Stomach (tissue), 4 donors: Measurements from ENCODE around the gene PGA3.

Experiments used
- CTCF ChIP-seq, 7 experiments: fragments of 450-650 bp in 4 of 7; fragments of 200-600 bp in 3 of 7; sonication (generic) in 3 of 7; IDR thresholded peaks; one replicate each; pipeline ENCODE4 v1.5.1; 2016 to 2019; ENCODE audit warnings: antibody characterized with exemption in 7 of 7, control low read depth in 2 of 7, mild to moderate bottlenecking in 1 of 7
- EP300 ChIP-seq: sonication (generic); formaldehyde crosslinking; IDR thresholded peaks from one replicate; pipeline ENCODE4 v1.6.1; 2017; ENCODE audit warnings: antibody characterized with exemption
- POLR2A ChIP-seq, 4 donors: fragments of 450-650 bp; IDR thresholded peaks; one replicate each; pipeline ENCODE4 v1.6.1; 2016; ENCODE audit warnings: antibody characterized with exemption in 4 of 4, control low read depth in 2 of 4, mild to moderate bottlenecking in 1 of 4, moderate library complexity in 1 of 4

- TF ChIP-seq POLR2A (IDR thresholded peaks at IDR 0.05) = no peak
- TF ChIP-seq CTCF (IDR thresholded peaks at IDR 0.05) = no peak
- no peak for TF ChIP-seq EP300
These were observed 39.4 kb upstream of the PGA3 start for GRCh38 chr11:61163714-61164605.
